CD14-positive monocyte (primary cell): ENCODE data around the gene ADAMTS7. TPM values are rescaled to one million over a fixed set of nuclear protein-coding genes. Genes with fewer than 3 reads are reported as not detected.
"Not testable (repeated sequence)": the region's sequence is repeated elsewhere in the genome, so short reads cannot be mapped to it uniquely, and the experiment has no call there.

Source experiments
- DNase-seq, 3 donors: peaks; one replicate each; pipeline ENCODE4 v3.0.0-alpha.2; 2011 to 2022
- H2AFZ ChIP-seq: 2 replicates; pipeline ENCODE4 v1.6.0; 2012; ENCODE audit warnings: mild to moderate bottlenecking, low read depth, low read length, inconsistent platforms; ENCODE audit not compliant: insufficient read depth, poor library complexity, severe bottlenecking
- H3K27ac ChIP-seq, 2 donors: 1 replicate in 1 of 2; 2 replicates in 1 of 2; pipeline ENCODE4 v1.5.1; 2012 to 2013; ENCODE audit warnings: low read length in 2 of 2, control low read depth in 1 of 2, inconsistent platforms in 1 of 2, low read depth in 1 of 2, mild to moderate bottlenecking in 1 of 2
- H3K27me3 ChIP-seq, 2 donors: one replicate each; pipeline versions ENCODE4 v1.6.0 to v1.6.1; 2011 to 2013; ENCODE audit warnings: low read length in 2 of 2; ENCODE audit not compliant: control insufficient read depth in 2 of 2, insufficient read depth in 2 of 2
- H3K36me3 ChIP-seq, 2 donors: replicated peaks in 1 of 2; 1 replicate in 1 of 2; 2 replicates in 1 of 2; pipeline versions ENCODE4 v1.5.1 to v1.6.1; 2012 to 2013; ENCODE audit warnings: low read length in 2 of 2, control low read depth in 1 of 2, inconsistent platforms in 1 of 2, mild to moderate bottlenecking in 1 of 2; ENCODE audit not compliant: insufficient read depth in 2 of 2, control insufficient read depth in 1 of 2
- H3K4me1 ChIP-seq, 2 donors: 1 replicate in 1 of 2; 2 replicates in 1 of 2; pipeline versions ENCODE4 v1.5.1 to v1.6.1; 2012 to 2013; ENCODE audit warnings: low read length in 2 of 2, control low read depth in 1 of 2, inconsistent platforms in 1 of 2, mild to moderate bottlenecking in 1 of 2, moderate library complexity in 1 of 2; ENCODE audit not compliant: insufficient read depth in 2 of 2, control insufficient read depth in 1 of 2
- H3K4me2 ChIP-seq: replicated peaks from 2 replicates; pipeline ENCODE3; 2012; ENCODE audit warnings: low read length, moderate library complexity, mild to moderate bottlenecking; ENCODE audit not compliant: poor library complexity, severe bottlenecking; ENCODE audit errors: extremely low read depth
- H3K4me3 ChIP-seq, 3 experiments: fragments of 200-600 bp in 1 of 3; sonication (generic) in 1 of 3; replicated peaks in 1 of 3; 1 replicate in 2 of 3; 2 replicates in 1 of 3; pipeline ENCODE4 v1.5.1; 2011 to 2013; ENCODE audit warnings: low read length in 3 of 3, mild to moderate bottlenecking in 3 of 3, control low read depth in 2 of 3, low read depth in 2 of 3, inconsistent platforms in 1 of 3, moderate library complexity in 1 of 3
- H3K79me2 ChIP-seq: 2 replicates; pipeline ENCODE4 v1.6.0; 2012; ENCODE audit warnings: mild to moderate bottlenecking, control low read depth, inconsistent platforms, low read length, moderate library complexity; ENCODE audit not compliant: insufficient read depth
- H3K9ac ChIP-seq: 2 replicates; pipeline ENCODE4 v1.6.0; 2017; ENCODE audit warnings: low read length, mild to moderate bottlenecking; ENCODE audit not compliant: insufficient read depth, poor library complexity, severe bottlenecking
- H3K9me3 ChIP-seq, 2 donors: replicated peaks in 1 of 2; 1 replicate in 1 of 2; 2 replicates in 1 of 2; pipeline versions ENCODE4 v1.5.1 to v1.6.1; 2012 to 2013; ENCODE audit warnings: low read length in 2 of 2, control low read depth in 1 of 2; ENCODE audit not compliant: control insufficient read depth in 1 of 2, insufficient read depth in 1 of 2
- H4K20me1 ChIP-seq: 2 replicates; pipeline ENCODE4 v1.6.0; 2012; ENCODE audit warnings: mild to moderate bottlenecking, low read length, control low read depth, moderate library complexity; ENCODE audit not compliant: insufficient read depth
- H3K27ac Mint-ChIP-seq, 7 donors: one replicate each; pipeline ENCODE4 v1.8.0; 2020; ENCODE audit warnings: mild to moderate bottlenecking in 7 of 7, mixed read lengths in 7 of 7, moderate library complexity in 6 of 7, inconsistent platforms in 2 of 7
- H3K27me3 Mint-ChIP-seq, 3 donors: one replicate each; pipeline ENCODE4 v1.8.0; 2021 to 2022; ENCODE audit warnings: low read depth in 3 of 3, mild to moderate bottlenecking in 3 of 3, mixed read lengths in 3 of 3, moderate library complexity in 3 of 3, inconsistent platforms in 1 of 3
- H3K36me3 Mint-ChIP-seq, 2 donors: one replicate each; pipeline ENCODE4 v1.8.0; 2020; ENCODE audit warnings: mixed read lengths in 2 of 2, inconsistent platforms in 1 of 2, mild to moderate bottlenecking in 1 of 2
- H3K4me1 Mint-ChIP-seq: one replicate; pipeline ENCODE4 v1.8.0; 2020; ENCODE audit warnings: mild to moderate bottlenecking, mixed read lengths
- H3K4me3 Mint-ChIP-seq, 2 donors: one replicate each; pipeline ENCODE4 v1.8.0; 2020; ENCODE audit warnings: mild to moderate bottlenecking in 2 of 2, mixed read lengths in 2 of 2, moderate library complexity in 1 of 2
- H3K9me3 Mint-ChIP-seq, 7 donors: one replicate each; pipeline ENCODE4 v1.8.0; 2020 to 2022; ENCODE audit warnings: mixed read lengths in 7 of 7, mild to moderate bottlenecking in 6 of 7, moderate library complexity in 6 of 7, inconsistent platforms in 2 of 7
- WGBS: methylation state at CpG from one replicate; pipeline ENCODE4 v1.1.5; 2013; ENCODE audit warnings: missing lambda C conversion rate; ENCODE audit not compliant: insufficient coverage; 5-methylcytosine and 5-hydroxymethylcytosine counted together
- intact Hi-C, 2 donors: fragments of 100-400 bp; cut with micrococcal nuclease; formaldehyde crosslinking; loops; one replicate each; pipeline versions ENCODE4 v1.15.0 to v1.15.1; 2023
- polyA plus RNA-seq, 3 donors: library from polyadenylated mRNA; depleted of rRNA in 1 of 3; unstranded in 2 of 3; stranded (reverse) in 1 of 3; fragments of 300-500 nt in 2 of 3; fragments of >200 nt in 1 of 3; fragmentation: Illumina TruSeq in 2 of 3; gene quantifications; 1 replicate in 2 of 3; 2 replicates in 1 of 3; pipeline ENCODE4 v1.2.3, GENCODE V29; 2012 to 2021
- TF ChIP-seq, protein P1 (sequence below): fragments of 200-600 bp; IDR thresholded peaks from one replicate; pipeline ENCODE4 v1.8.0; 2022; ENCODE audit warnings: antibody characterized with exemption, mild to moderate bottlenecking

The ADAMTS7 gene
- polyA plus RNA-seq, 3 donors = not detected

DNA sequence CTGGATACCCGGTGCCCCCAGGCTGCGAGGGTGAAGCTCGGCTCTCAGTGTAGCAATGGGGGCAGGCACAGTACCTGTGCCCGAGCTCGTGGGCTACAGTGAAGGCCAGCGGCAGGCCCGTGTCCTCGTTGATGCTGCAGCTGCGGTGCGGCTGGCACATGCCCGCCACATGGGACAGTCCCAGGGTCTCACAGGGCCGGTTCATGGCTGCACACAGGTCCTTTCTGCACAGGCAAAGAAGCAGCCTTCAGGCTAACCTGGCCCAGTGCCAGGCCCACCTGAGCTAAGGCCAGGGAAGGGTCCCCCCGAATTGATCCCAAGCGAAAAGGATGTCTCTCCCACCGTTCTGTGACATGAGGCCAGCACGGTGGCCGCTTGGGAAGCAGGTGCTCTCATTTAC lies 21.6 kb downstream of the ADAMTS7 start:
- 94% methylated on average over 17 of the region's 17 CpGs for WGBS
- Mint-ChIP-seq H3K4me3 (no peak overlapping the region), H3K4me1 (peaks cover 7% of the 10 kb centered on the region), H3K36me3 (no peaks in the 10 kb centered on the region), H3K9me3 (peaks cover 2 to 9% (median 4%) of the 10 kb centered on the region in 7 donors), H3K27ac (no peak overlapping the region), H3K27me3 (peaks cover 0 to 19% (median 7%) of the 10 kb centered on the region in 3 donors)
- H2AFZ ChIP-seq = no peak overlapping the region
- H4K20me1 ChIP-seq = no peaks in the 10 kb centered on the region
- no peak overlapping the region for H3K9ac ChIP-seq
- no peaks in the 10 kb centered on the region for H3K9me3 ChIP-seq
- H3K4me3 ChIP-seq = no peak overlapping the region
- no peaks in the 10 kb centered on the region for H3K79me2 ChIP-seq
- no peak overlapping the region for H3K27ac ChIP-seq
- no peaks in the 10 kb centered on the region for H3K27me3 ChIP-seq
- H3K4me1 ChIP-seq = no peaks in the 10 kb centered on the region
- intact Hi-C loops = no loop called here
- H3K36me3 ChIP-seq = no peaks in the 10 kb centered on the region
- no peak overlapping the region for H3K4me2 ChIP-seq
- TF ChIP-seq, protein P1, sequence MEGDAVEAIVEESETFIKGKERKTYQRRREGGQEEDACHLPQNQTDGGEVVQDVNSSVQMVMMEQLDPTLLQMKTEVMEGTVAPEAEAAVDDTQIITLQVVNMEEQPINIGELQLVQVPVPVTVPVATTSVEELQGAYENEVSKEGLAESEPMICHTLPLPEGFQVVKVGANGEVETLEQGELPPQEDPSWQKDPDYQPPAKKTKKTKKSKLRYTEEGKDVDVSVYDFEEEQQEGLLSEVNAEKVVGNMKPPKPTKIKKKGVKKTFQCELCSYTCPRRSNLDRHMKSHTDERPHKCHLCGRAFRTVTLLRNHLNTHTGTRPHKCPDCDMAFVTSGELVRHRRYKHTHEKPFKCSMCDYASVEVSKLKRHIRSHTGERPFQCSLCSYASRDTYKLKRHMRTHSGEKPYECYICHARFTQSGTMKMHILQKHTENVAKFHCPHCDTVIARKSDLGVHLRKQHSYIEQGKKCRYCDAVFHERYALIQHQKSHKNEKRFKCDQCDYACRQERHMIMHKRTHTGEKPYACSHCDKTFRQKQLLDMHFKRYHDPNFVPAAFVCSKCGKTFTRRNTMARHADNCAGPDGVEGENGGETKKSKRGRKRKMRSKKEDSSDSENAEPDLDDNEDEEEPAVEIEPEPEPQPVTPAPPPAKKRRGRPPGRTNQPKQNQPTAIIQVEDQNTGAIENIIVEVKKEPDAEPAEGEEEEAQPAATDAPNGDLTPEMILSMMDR = no peak
- no peak for DNase-seq

GRCh38 chr15:78788016-78788660 lies 23.1 kb downstream of the ADAMTS7 start:
- peaks cover 2 to 10% (median 4%) of the 10 kb centered on the region in 7 donors for H3K9me3 Mint-ChIP-seq
- no peak overlapping the region for H3K27ac Mint-ChIP-seq
- H3K4me3 Mint-ChIP-seq = no peak overlapping the region
- Histone ChIP-seq H3K79me2 (no peaks in the 10 kb centered on the region), H3K36me3 (no peaks in the 10 kb centered on the region), H3K9ac (no peak overlapping the region), H3K4me3 (no peak overlapping the region), H3K4me2 (no peak overlapping the region), H3K27ac (no peak overlapping the region), H3K4me1 (no peaks in the 10 kb centered on the region), H2AFZ (no peak overlapping the region), H4K20me1 (no peaks in the 10 kb centered on the region), H3K9me3 (no peaks in the 10 kb centered on the region), H3K27me3 (no peaks in the 10 kb centered on the region)
- WGBS = 96% methylated on average over 13 of the region's 14 CpGs
- no peak for DNase-seq
- no peaks in the 10 kb centered on the region for H3K36me3 Mint-ChIP-seq
- TF ChIP-seq, protein P1 = no peak
- H3K27me3 Mint-ChIP-seq = peaks cover 0 to 26% (median 7%) of the 10 kb centered on the region in 3 donors
- intact Hi-C loops = no loop called here
- peaks cover 7% of the 10 kb centered on the region for H3K4me1 Mint-ChIP-seq

DNA sequence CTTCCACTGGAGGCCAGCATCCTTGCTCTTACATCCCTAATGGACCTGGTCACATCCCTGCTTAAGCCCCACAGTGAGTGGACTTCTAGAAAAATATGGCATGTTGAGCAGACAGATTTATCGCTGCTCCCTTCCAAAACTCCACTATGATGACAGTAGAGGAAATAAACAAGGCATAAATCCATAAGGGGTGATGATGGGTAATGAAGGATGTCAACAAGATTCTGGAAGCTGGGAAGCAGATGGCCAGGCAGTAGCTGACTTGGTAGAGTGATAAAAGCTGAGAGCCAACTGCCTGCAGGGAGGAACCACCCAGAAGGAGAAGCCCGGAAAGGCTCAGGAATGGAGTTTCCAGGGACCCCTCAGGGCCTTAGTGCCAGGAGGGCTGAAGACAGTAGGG lies 28.9 kb downstream of the ADAMTS7 start:
- H3K4me1 Mint-ChIP-seq, H3K9me3 ChIP-seq, DNase-seq, H3K79me2 ChIP-seq, H3K36me3 ChIP-seq, H3K27me3 ChIP-seq, H4K20me1 ChIP-seq, H3K27ac ChIP-seq, H3K9ac ChIP-seq, H3K4me2 ChIP-seq, H3K4me3 ChIP-seq, H2AFZ ChIP-seq, H3K4me1 ChIP-seq, intact Hi-C loops, H3K4me3 Mint-ChIP-seq, H3K27ac Mint-ChIP-seq, H3K36me3 Mint-ChIP-seq: not testable (repeated sequence)
- WGBS = no CpG with 5 or more reads among the region's 2 CpGs
- H3K9me3 Mint-ChIP-seq = peaks cover 2 to 10% (median 4%) of the 10 kb centered on the region in 7 donors
- peaks cover 6 to 31% (median 9%) of the 10 kb centered on the region in 3 donors for H3K27me3 Mint-ChIP-seq
